HG03045 (cell line): ENCODE results near the gene STK32B.

Source experiments
- ATAC-seq: cut with Tn5 transposase; IDR thresholded peaks from one replicate; pipeline ENCODE4 v1.9.1; 2021; ENCODE audit warnings: mild to moderate bottlenecking, moderate library complexity; ENCODE audit not compliant: unreplicated experiment

STK32B gene

DNA sequence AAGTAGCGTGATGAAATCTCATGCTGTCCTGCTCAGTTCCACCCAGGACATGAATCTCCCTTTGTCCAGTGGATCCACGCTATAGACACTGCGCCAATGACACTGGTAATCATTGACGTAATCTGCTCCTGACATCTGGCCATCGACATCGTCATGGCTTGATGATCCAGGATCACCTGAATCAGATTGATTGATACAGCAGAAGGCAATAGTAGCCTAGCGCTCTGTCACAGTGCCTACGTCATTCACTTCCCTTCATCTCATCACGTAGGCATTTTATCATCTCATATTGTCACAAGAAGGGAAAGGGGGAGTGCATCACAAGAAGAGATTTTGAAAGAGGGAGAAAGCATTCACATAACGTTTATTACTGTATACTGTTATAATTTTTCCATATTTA, 68.8 kb downstream of the STK32B start:
- ATAC-seq, result no peak

DNA sequence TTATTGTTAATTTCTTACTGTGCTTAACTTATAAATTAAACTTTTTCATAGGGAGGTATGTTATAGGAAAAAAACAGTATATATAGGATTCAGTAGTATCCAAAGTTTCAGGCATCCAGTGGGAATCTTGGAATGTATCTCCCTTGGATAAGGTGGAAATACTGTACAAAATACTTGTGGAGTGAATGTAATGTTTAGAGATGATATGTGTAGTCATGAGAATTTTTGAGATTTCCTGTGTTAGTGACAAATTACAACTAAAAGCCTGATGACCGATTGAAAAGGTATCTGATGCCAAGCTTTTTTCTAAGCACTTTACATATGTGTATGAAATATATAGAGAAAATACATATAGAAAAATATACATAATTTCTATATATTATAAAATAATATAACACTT, 69.2 kb downstream of the STK32B start:
- no peak for ATAC-seq

DNA sequence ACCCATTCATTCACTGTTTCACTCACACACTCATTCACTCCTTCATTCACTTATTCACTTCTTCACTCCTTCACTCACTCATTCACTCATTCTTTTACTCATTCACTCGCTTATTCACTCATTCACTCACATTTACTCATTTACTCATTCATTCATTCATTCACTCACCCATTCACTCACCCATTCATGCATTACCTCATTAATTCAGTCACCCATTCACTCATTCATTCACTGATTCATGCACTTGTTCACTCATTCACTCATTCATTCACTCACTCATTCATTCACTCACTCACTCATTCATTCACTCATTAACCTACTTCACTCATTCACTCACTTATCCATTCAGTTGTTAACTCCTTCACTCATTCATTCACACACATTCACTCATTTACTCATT, 70.8 kb downstream of the STK32B start:
- ATAC-seq, result no peak

DNA sequence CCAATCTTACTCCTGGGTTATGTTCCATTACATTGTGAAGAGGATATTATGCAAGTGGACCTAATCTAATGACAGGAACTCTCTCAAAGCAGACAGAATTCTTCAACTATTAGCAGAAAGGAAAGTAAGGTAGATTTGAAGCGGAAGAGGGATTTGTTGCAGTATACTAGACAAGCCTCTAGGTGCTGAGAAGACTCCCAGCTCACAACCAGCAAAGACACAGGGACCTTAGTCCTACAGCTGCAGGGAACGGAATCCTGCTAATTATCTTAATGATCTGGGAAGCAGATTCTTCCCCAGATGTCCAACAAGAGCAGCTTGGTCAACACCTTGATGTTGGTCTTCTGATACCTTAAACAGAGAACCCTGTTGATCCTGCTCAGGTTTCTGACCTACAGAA, 73.6 kb downstream of the STK32B start:
- no peak for ATAC-seq

DNA sequence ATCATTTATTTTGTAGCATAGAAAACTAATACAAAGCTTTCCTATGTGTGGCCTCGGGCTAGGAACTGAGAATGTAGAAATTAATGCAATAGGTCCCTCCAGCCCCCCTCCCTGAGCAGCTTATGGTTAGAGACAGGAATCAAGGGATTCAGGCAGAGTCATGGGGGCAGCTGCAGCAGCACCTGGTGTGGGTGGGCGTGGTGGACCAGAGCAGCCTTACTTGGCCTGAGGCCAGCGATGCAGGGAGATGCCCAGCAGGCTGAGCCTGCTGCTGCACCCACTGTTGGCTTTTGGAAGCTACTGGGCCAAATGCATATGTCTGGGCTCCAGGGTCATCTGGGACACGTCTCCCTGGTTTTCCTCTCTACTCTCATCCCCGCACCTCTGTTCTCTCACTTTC, 74.0 kb downstream of the STK32B start:
- ATAC-seq, result no peak

DNA sequence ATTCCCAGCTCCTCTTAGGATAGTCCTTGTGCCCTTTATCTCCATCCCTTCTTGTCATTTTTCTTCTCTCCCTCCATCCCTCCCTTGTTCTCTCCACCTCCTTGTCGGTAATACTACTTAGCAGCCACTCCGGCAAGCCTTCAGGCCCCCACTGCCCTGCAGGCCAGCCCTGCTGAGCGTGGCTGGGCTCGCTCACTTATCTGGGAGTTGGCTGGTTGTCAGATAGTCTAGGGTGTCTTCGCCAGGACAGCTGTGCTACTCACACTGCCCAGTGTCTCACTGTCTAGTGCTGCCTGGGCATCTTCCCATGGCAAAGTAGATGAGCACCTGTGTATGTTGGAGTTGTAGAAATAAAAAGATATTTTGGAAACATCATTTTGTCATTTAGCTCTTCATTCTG, 75.0 kb downstream of the STK32B start:
- ATAC-seq, result no peak

DNA sequence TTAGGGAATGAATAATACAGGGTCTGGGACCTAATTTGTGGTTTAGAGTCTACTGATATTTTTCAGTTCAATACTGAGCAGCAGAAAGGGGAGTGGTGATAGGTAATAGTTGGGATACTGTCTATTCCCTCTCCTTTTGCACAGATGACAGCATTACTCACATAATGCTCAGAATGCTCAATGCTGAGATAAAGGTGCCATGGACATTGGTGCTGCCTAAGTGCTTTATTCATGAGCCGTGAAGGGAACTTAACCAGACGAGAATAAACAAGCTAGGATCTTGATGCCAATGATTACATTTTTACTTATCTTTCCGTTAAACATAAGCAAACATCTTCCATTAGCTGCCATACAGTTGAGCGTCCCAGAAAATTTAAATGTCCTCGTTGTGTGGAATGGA, 75.6 kb downstream of the STK32B start:
- ATAC-seq, result no peak

DNA sequence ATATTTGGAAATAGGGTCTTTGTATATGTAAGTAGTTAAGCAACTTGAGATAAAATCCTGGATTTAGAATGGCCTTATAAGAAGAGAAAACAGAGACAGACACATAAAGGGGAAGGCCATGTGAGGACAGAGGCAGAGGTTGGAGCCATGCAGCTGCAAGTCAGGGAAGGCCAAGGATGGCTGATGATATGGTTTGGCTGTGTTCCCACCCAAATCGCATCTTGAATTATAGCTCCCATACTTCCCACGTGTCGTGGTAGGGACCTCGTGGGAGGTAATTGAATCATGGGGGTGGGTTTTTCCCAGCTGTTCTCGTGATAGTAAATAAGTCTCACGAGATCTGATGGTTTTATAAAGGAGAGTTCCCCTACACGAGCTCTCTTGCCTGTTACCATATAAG, 76.3 kb downstream of the STK32B start:
- no peak for ATAC-seq

DNA sequence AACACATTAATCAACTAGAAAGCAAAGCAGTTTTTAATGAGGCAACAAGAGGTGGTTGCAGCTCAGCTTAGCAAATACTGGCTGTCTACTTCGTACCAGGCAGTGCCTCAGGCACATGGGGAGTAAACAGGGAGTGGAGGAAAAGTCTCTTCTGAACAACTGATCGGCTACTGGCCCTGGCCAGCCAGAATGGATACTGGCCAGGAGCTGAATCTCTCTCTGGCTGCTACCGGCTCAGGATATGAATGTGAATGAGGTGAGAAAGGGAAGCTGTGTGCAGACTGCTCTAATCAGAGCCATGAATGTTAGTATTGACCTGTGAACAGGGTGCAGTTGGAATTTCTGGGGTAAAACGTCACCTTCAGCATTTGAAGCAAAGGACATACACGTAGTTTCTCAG, 77.3 kb downstream of the STK32B start:
- no peak for ATAC-seq

DNA sequence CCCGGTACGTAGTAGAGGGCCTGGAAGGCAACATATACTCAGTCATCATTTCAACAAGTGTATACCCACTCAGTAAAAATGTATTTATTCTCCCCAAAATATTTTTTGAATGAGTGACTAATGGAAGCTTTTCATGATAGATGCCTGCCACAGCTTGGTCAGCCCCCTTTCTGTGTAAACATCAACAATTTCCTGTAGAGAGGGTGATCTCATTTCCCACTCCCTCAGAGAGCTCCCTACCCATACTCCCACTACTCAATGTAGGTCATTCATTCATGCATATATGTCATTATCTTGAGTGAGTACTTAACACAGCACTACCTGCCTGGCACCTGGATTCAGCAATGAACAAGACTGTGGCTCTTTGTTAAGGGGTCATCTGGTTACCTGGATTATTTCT, 81.9 kb downstream of the STK32B start:
- no peak for ATAC-seq

DNA sequence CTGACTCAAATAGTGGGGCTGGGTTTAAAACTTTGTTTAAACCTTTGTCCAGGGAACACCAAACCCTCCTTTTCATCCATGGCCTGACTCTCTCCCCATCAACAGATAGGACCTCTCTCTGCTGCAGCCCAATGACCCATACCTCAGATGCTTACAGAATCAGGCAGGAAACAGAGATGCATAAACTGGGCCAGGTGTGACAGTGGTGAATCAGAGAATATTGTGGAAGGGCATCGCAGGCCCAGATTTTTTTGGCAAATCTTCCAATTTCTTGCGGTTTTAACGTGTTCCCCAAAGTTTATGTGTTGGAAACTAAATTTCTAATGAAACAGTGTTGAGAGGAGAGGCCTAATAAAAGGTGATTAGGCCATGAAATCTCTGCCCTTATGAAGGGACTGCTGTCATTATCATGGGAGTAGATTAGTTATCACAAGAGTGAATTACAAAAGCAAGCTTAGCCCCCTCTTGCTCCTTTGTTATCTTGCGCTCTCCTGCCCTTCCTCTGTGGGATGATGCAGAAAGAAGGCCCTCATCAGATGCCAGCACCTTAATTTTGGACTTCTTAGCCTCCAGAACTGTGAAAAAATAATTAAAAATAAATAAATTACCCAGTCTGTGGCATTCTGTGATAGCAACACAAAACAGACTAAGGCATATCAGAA, 82.8 kb downstream of the STK32B start:
- ATAC-seq, result no peak

DNA sequence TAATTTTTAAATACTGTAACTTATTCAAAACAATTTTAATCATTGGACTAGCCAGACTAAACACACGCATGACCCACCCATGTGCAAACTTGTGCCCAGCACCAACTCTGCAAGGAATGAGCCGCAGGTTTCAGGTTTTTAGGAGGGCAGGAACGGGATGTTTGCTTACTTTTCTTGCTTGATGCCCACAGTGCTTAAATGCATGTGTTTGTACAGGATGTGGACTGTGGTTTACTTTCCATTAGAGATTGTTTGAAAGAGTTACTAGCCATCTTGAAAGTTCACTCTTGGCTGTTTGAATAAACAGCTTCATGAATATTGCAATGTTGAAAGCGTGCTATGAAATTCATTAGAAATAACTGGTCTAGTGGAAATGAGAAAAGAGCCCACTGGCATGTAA, 83.3 kb downstream of the STK32B start:
- ATAC-seq, result no peak

DNA sequence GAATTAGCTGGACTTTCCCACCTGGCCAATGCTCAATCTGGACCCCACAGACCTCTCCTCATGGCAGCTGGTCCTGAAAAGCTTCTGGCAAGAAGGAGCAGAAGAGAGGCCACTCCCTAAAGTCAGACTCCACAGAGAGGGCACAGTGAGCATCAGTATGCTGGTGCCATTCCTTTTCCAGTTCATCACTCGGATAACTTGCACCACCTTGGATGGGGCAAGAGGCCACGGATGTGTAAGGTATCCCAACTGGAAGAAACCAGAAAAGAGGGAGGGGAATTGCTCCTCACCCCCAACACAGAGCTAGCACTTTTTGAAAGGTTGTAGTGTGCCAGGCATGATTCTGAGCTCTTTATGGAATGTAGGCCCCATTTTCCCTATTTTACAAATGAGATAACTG, 85.9 kb downstream of the STK32B start:
- no peak for ATAC-seq

DNA sequence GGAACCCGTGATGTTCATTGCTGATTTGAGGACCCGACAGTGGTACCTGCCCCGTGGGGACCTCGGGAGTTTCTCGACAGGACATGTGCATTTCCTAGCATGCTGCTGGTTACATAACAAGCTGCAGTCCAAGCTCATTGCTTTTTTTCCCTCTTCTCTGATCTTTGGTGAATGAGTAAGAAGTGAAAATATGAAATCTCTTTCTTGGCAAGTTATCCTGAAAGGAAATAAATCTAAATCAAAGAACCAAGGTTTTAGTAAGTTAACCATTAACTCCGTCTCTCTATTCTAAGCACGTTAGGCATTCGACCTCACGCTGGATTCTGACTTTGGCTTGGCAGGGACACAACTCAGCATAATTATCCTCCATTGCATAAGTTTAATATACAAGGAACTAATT, 86.6 kb downstream of the STK32B start:
- no peak for ATAC-seq

DNA sequence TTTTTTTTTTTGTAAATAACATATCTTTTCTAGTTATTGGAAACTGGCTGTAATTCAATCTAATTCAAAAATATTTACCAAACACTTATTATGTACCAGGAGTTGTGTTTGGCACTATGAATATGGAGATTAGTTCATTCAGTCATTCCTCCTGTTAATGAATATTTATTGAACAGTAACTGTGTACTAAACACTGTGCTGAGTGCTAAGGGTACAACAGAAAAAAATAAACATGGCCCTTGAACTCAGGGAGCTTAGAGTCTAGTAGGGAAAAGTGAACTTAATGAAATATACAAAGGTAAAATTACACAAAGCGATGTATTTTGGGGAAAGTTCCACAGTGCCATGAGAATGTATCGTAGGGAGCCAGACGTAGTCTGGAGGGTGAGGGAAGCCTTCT, 87.1 kb downstream of the STK32B start:
- ATAC-seq, result no peak

DNA sequence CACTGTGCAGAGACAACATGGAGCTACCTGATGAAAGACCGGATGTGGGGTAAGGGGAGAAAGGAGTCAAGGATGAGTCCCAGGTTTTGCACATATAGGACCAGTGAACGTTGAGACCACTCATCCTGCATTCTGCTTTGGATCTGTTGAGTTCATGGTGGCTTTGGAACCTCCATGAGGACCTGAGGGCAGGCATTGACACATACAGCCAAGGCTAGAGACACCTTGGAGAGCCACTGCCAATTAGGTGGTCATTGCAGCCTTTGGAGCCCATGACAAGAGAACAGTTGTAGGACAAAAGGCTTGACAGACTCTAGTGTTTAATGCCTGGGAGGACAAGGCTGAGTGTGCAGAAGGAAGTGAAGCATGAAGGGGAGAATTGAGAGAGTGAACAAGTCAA, 87.9 kb downstream of the STK32B start:
- ATAC-seq, result no peak

DNA sequence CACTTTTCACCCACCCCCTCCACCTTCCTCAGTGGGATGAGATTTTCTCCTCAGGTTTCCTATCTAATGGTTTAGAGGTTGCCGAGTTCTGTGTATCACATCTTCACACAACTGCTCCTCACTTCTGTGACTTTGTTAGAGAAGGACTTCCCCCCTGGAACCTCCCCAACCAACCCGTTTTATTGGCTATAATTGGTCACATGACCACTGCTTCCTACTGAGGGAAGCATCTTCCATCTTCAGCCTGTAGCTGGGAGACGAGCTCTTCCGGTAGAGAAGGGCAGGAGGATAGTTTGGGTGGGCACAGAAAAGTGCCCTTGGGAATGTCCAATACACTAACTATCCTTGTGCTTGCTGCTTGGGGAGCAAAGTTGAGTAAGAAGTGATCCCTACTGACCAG, 90.5 kb downstream of the STK32B start:
- ATAC-seq, result no peak

DNA sequence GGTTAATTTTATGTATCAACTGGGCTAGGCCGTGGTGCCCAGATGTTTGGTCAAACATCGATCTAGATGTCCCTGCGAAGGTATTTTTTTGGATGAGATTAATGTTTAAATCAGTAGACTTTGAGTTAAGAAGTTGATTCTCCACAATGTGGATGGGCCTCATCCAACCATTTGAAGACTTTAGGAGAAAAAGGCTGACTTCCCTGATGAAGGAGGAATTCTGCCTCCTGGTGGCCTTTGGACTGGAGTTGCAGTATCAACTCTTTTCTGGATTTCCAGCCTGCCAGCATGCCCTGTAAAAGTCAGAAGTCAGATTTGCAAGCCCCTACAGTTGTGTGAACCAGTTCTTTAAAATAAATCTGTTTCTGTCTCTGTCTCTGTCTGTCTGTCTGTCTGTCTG, 91.4 kb downstream of the STK32B start:
- ATAC-seq, result no peak

DNA sequence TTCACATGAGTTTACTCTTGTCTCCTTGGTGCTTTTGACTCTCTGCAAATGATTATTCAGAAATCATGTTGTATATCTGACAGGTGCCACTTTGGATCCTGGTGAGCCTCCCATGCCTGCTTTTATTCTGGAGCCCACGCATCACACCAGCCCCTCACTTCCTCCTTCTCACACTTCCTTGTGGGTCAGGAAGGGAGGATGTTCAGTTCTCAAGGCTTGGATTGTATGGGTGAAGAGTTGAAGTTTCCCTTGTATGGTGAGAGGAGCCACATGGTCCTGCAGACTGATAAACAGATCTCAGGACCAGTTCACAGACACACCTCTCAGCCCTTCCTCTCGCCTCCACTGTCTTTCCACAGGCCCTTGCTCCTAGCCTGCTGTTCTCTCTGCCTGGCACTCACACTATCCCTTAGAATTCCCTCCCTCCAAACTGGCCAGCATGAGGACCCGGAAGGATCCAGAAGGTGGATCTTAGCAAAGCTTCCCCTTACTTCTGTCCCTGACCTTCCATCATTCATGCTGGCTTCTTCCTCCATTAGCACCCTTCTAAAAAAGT, 92.1 kb downstream of the STK32B start:
- no peak for ATAC-seq

DNA sequence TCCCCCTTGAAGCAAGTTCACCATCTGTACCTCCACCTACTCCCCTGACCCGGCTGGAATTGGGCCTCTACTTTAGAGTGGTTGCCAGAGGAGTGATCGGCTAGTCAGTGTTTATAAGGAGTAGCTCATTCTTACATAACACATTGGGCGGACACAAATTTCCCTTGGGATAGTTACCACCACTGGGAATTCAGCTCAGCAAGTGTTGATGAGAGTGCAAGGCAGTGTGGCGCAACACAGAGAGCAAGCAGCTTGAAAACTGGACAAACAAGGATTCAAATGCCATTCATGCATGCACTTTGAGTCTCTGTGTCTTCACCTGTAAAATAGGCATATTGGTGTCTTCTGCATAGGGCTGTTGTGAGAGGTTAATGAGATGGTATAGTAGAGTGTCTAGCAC, 92.7 kb downstream of the STK32B start:
- ATAC-seq, result no peak

DNA sequence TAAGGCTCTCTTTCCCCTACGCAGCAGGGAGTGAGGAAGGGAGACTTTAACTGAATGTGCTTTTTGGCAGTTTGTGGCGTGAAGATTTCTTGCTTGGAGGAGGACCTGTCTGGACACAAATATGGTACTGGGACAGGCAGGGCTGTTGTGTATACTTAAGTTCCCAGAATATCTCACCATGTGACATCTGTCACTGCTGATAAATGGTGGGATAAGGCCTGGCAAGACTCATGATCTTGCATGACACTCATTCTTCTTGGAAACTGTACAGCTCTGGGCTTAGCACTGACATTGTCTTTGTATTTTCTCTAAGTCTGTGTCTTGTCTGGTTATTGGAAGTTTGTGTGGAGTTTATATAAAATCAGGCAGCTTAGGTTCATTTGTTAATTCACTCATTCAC, 93.1 kb downstream of the STK32B start:
- no peak for ATAC-seq

DNA sequence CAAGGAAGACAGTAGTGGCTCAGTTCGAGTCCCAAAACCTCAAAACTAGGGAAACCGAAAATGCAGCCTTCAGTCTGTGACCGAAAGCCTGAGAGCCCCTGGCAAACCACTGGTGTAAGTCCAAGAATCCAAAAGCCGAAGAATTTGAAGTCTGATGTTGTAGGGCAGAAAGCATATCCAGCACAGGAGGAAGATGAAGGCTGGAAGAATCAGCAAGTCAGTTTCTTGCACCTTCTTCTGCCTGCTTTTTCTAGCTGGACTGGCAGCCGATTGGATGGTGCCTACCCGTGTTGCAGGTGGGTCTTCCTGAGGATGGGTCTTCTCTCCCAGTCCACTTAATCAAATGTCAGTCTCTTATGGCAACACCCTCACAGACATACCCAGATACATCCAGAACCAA, 95.0 kb downstream of the STK32B start:
- no peak for ATAC-seq

DNA sequence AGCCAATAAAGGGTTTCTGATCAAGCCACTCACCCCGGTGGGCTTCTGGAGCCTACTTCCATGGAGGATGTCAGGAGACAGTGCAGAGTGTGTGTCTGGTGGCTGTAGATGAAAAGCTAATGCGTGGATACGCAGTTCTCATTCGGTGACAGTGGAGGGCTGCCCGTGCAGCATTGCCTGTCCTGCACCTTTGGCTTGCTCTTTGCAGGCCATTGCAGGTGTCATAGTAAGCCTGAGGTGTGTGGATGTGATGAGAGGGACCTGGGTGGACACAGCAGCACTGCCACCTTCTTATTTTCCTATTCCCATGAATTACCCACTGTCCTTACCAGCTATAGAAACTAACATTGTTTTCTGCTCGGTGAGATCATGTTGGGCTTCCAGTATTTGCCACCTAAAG, 101.2 kb downstream of the STK32B start:
- ATAC-seq, result no peak
